Type B pancreatic cell (in vitro differentiated cells): ENCODE measurements around the gene USP31. TPM values are rescaled to one million over a fixed set of nuclear protein-coding genes. Genes with fewer than 3 reads are reported as not detected.

Experiments used
- DNase-seq: peaks from one replicate; pipeline ENCODE4 v3.0.0; 2021; ENCODE audit warnings: mixed read lengths; ENCODE audit not compliant: unreplicated experiment; ENCODE audit errors: extremely low spot score
- H3K27ac Mint-ChIP-seq: 2 replicates; pipeline ENCODE4 v1.8.0; 2021; ENCODE audit warnings: mild to moderate bottlenecking, mixed read lengths
- H3K27me3 Mint-ChIP-seq: 2 replicates; pipeline ENCODE4 v1.8.0; 2021; ENCODE audit warnings: mixed read lengths
- H3K36me3 Mint-ChIP-seq: 2 replicates; pipeline ENCODE4 v1.8.0; 2021; ENCODE audit warnings: mixed read lengths
- H3K4me1 Mint-ChIP-seq: one replicate; pipeline ENCODE4 v1.8.0; 2021; ENCODE audit warnings: mixed read lengths; ENCODE audit not compliant: unreplicated experiment
- H3K4me3 Mint-ChIP-seq: 2 replicates; pipeline ENCODE4 v1.8.0; 2021; ENCODE audit warnings: mild to moderate bottlenecking, mixed read lengths
- H3K9me3 Mint-ChIP-seq: 2 replicates; pipeline ENCODE4 v1.8.0; 2021; ENCODE audit warnings: mixed read lengths
- total RNA-seq: library from RNA; stranded (reverse); gene quantifications from 2 replicates; pipeline ENCODE4 v1.2.1, GENCODE V29; 2021; ENCODE audit warnings: low replicate concordance
- TF ChIP-seq, protein P1 (sequence below): fragments of 200-600 bp; sonication (generic); conservative IDR thresholded peaks from 2 replicates; pipeline ENCODE4 v1.5.0; 2021; ENCODE audit warnings: antibody characterized with exemption, mild to moderate bottlenecking

Gene USP31
- total RNA-seq, 1 donor from 2014 or later = 12.3 TPM

DNA sequence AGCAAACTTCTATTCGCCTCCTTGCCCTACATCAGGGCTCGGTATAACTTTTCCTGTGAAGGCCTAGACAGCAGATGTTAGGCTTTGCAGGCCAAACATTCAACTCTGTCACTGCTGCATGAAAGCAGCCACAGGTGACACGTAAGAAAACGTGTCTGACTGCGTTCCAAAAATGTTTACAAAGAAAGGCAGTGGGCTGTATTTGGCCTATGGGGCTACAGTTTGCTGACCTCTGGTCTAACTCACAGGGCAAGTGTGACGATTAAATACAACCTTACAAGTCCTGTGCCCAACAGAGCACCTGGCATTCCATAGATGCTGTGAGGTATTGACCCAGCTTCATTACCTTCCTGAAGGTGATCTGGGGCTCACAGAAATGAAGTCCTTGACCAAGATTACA, 79.4 kb downstream of the USP31 start:
- Mint-ChIP-seq H3K36me3 (peaks cover 17% of the 10 kb centered on the region), H3K4me1 (no peaks in the 10 kb centered on the region), H3K27ac (no peak overlapping the region), H3K4me3 (no peak overlapping the region), H3K27me3 (no peaks in the 10 kb centered on the region), H3K9me3 (no peaks in the 10 kb centered on the region)
- TF ChIP-seq, protein P1, sequence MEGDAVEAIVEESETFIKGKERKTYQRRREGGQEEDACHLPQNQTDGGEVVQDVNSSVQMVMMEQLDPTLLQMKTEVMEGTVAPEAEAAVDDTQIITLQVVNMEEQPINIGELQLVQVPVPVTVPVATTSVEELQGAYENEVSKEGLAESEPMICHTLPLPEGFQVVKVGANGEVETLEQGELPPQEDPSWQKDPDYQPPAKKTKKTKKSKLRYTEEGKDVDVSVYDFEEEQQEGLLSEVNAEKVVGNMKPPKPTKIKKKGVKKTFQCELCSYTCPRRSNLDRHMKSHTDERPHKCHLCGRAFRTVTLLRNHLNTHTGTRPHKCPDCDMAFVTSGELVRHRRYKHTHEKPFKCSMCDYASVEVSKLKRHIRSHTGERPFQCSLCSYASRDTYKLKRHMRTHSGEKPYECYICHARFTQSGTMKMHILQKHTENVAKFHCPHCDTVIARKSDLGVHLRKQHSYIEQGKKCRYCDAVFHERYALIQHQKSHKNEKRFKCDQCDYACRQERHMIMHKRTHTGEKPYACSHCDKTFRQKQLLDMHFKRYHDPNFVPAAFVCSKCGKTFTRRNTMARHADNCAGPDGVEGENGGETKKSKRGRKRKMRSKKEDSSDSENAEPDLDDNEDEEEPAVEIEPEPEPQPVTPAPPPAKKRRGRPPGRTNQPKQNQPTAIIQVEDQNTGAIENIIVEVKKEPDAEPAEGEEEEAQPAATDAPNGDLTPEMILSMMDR = no peak
- no peak for DNase-seq

GRCh38 chr16:23068079-23068736, 81.0 kb downstream of the USP31 start:
- Mint-ChIP-seq H3K9me3 (no peaks in the 10 kb centered on the region), H3K4me1 (no peaks in the 10 kb centered on the region), H3K4me3 (no peak overlapping the region), H3K27ac (no peak overlapping the region), H3K36me3 (peaks cover 12% of the 10 kb centered on the region), H3K27me3 (no peaks in the 10 kb centered on the region)
- TF ChIP-seq, protein P1 = no peak
- no peak for DNase-seq

- Mint-ChIP-seq H3K9me3 (no peaks in the 10 kb centered on the region), H3K4me3 (no peak overlapping the region)
- TF ChIP-seq, protein P1 = no peak
Observed at GRCh38 chr16:23066676-23067075, 82.6 kb downstream of the USP31 start.

DNA sequence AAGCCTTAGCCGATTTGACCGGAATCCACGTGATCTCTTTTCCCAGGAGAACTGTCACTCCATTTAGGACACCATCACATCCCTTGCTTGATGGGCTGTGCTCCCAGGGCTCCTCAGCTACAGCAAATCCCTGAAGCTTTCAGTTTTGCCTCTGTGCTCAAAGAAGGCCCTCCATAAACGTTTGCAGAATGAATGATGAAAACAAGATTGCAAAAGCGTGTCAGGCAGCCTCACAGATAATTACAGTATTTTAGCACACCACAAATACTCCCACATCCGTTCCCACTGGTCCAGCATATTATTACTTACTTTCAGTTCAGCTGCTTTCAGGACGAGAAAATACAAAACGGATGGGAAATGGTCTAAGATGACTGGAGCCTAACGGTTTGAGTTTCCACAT, 84.6 kb downstream of the USP31 start:
- H3K27ac Mint-ChIP-seq = no peak overlapping the region
- H3K4me3 Mint-ChIP-seq = no peak overlapping the region
- H3K36me3 Mint-ChIP-seq = peaks cover 4% of the 10 kb centered on the region
- peaks cover 5% of the 10 kb centered on the region for H3K27me3 Mint-ChIP-seq
- peaks cover 5% of the 10 kb centered on the region for H3K4me1 Mint-ChIP-seq
- DNase-seq = no peak
- TF ChIP-seq, protein P1 = no peak
- H3K9me3 Mint-ChIP-seq = no peaks in the 10 kb centered on the region

More at GRCh38 chr16:23066676-23067075, 82.6 kb downstream of the USP31 start:
- no peak for DNase-seq
- Mint-ChIP-seq H3K36me3 (peaks cover 8% of the 10 kb centered on the region), H3K27me3 (no peaks in the 10 kb centered on the region), H3K4me1 (no peaks in the 10 kb centered on the region), H3K27ac (no peak overlapping the region)

DNA sequence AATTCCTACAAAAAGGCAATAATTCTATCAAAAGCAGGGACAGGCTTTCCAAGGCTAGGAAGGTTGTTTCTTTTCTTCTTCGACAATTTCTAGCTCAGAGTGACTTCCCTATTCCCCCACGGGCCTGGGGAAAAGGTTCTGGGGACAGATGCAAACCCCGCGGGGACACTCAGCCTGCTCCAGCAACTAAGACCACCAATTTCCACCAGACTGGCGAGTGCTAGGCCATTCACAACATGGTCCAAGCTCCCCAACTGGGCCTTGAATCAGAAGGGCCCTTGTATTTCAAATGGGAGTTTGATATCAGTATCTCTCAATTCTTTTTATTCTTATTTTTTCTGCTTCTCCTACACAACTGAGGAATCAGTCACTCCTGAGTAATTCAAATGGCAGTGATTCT, 86.7 kb downstream of the USP31 start:
- H3K4me1 Mint-ChIP-seq = peaks cover 5% of the 10 kb centered on the region
- TF ChIP-seq, protein P1 = no peak
- H3K36me3 Mint-ChIP-seq = peaks cover under 1% of the 10 kb centered on the region
- DNase-seq = no peak
- H3K4me3 Mint-ChIP-seq = no peak overlapping the region
- no peak overlapping the region for H3K27ac Mint-ChIP-seq
- H3K27me3 Mint-ChIP-seq = peaks cover 14% of the 10 kb centered on the region
- no peaks in the 10 kb centered on the region for H3K9me3 Mint-ChIP-seq
